Fibroblast of lung (primary cell): ENCODE data around the gene WDR43.

ENCODE experiments used
- CTCF ChIP-seq, 2 donors: IDR thresholded peaks in 1 of 2; conservative IDR thresholded peaks in 1 of 2; 1 replicate in 1 of 2; 2 replicates in 1 of 2; pipeline ENCODE4 v1.5.1; 2011 to 2012; ENCODE audit warnings: low read length in 2 of 2, control low read depth in 1 of 2, inconsistent platforms in 1 of 2, low read depth in 1 of 2, mild to moderate bottlenecking in 1 of 2
- EZH2 ChIP-seq: IDR thresholded peaks from 2 replicates; pipeline ENCODE4 v1.5.1; 2012; ENCODE audit warnings: low read length, control low read depth, mild to moderate bottlenecking; ENCODE audit errors: missing control alignments

GRCh38 chr2:28981016-28981441, 86.6 kb downstream of the WDR43 start, which contains the start of gene TOGARAM2:
- TF ChIP-seq CTCF (conservative IDR thresholded peaks at IDR 0.05 in 1 of 2, IDR thresholded peaks at IDR 0.05 in 1 of 2; ENCODE audit: low read depth in 1 of 2, low read length in 2 of 2) = no peak
- no peak for TF ChIP-seq EZH2
